HepG2 (cell line): ENCODE measurements around the gene GDF7. TPM values are rescaled to one million over a fixed set of nuclear protein-coding genes. Genes with fewer than 3 reads are reported as not detected.

Experiments
- ARID5B ChIP-seq: IDR thresholded peaks from 2 replicates; pipeline ENCODE4 v1.4.0; 2020; ENCODE audit warnings: mild to moderate bottlenecking, missing genetic modification reagents
- CEBPZ ChIP-seq: IDR thresholded peaks from 2 replicates; pipeline ENCODE4 v1.6.1; 2012; ENCODE audit warnings: low read length, improper control_type of control experiment
- CHD2 ChIP-seq: IDR thresholded peaks from 2 replicates; pipeline ENCODE4 v1.6.1; 2011; ENCODE audit warnings: low read depth, low read length, improper control_type of control experiment
- FIP1L1 ChIP-seq: fragments of 200-400 bp; formaldehyde crosslinking; IDR thresholded peaks from 2 replicates; pipeline ENCODE4 v1.6.1; 2018; ENCODE audit warnings: low read depth, mild to moderate bottlenecking, low read length, moderate library complexity, borderline replicate concordance; ENCODE audit not compliant: insufficient read depth
- JUNB ChIP-seq: sonication (generic); formaldehyde crosslinking; IDR thresholded peaks from 2 replicates; pipeline ENCODE4 v1.8.0; 2022; ENCODE audit warnings: missing genetic modification reagents, mild to moderate bottlenecking, borderline replicate concordance
- MTA3 ChIP-seq: sonication (generic); formaldehyde crosslinking; IDR thresholded peaks from 2 replicates; pipeline ENCODE4 v1.4.0; 2020; ENCODE audit warnings: missing genetic modification reagents
- NR2F2 ChIP-seq: IDR thresholded peaks from 2 replicates; pipeline ENCODE4 v1.6.1; 2012; ENCODE audit warnings: low read depth, inconsistent platforms, borderline replicate concordance
- PAX8 ChIP-seq: sonication (generic); formaldehyde crosslinking; IDR thresholded peaks from 2 replicates; pipeline ENCODE4 v1.8.0; 2022; ENCODE audit warnings: mild to moderate bottlenecking, missing genetic modification reagents, borderline replicate concordance
- TSC22D2 ChIP-seq: sonication (generic); formaldehyde crosslinking; IDR thresholded peaks from 2 replicates; pipeline ENCODE4 v1.5.1; 2020; ENCODE audit warnings: missing genetic modification reagents, mild to moderate bottlenecking, borderline replicate concordance
- UBTF ChIP-seq: sonication (generic); formaldehyde crosslinking; IDR thresholded peaks from 2 replicates; pipeline ENCODE4 v1.4.0; 2020; ENCODE audit warnings: mild to moderate bottlenecking, missing genetic modification reagents
- ZNF18 ChIP-seq: sonication (generic); formaldehyde crosslinking; IDR thresholded peaks from 2 replicates; pipeline ENCODE4 v1.8.0; 2022; ENCODE audit warnings: mild to moderate bottlenecking, missing genetic modification reagents; ENCODE audit not compliant: insufficient replicate concordance
- ZNF331 ChIP-seq: sonication (generic); formaldehyde crosslinking; IDR thresholded peaks from 2 replicates; pipeline ENCODE4 v1.4.0; 2020; ENCODE audit warnings: missing genetic modification reagents
- ZNF337 ChIP-seq: sonication (generic); formaldehyde crosslinking; IDR thresholded peaks from 2 replicates; pipeline ENCODE4 v1.5.1; 2020; ENCODE audit warnings: missing genetic modification reagents, low read depth, mild to moderate bottlenecking, borderline replicate concordance
- ZNF670 ChIP-seq: sonication (generic); formaldehyde crosslinking; IDR thresholded peaks from 2 replicates; pipeline ENCODE4 v1.8.0; 2022; ENCODE audit warnings: mild to moderate bottlenecking, missing genetic modification reagents, borderline replicate concordance
- ZNF792 ChIP-seq: IDR thresholded peaks from 2 replicates; pipeline ENCODE4 v1.6.1; 2016
- polyA plus RNA-seq, 8 experiments: library from polyadenylated mRNA; depleted of rRNA in 3 of 8; stranded (reverse) in 7 of 8; unstranded in 1 of 8; fragments of >200 nt; fragmentation: Illumina TruSeq in 4 of 8; extraction: Trizol in 4 of 8; gene quantifications; 2 replicates each; pipeline versions ENCODE4 v1.2.1 to v1.2.3, GENCODE V29; 2011 to 2016; ENCODE audit warnings: low read depth in 4 of 8, missing spikeins in 1 of 8, mixed read lengths in 1 of 8; ENCODE audit not compliant: insufficient read depth in 1 of 8
- total RNA-seq, 5 experiments: library from RNA; depleted of rRNA; stranded (reverse); fragments of >200 nt; fragmentation: Illumina TruSeq; extraction: Trizol; gene quantifications; 2 replicates each; pipeline ENCODE4 v1.2.3, GENCODE V29; 2016; ENCODE audit warnings: low read depth in 1 of 5

GDF7 gene
- total and polyA plus RNA-seq, 2 of the 13 experiments (the other 11 are each of a cell fraction or from before 2014, with no cell fraction given), result 1.6 to 15.0 TPM

- TF ChIP-seq CEBPZ (no peak), ZNF18 (CRISPR knock-in tag) (no peak), JUNB (CRISPR knock-in tag) (no peak), TSC22D2 (peak; percentile 92; the same call in 1 of the 2 replicates), ZNF792 (CRISPR knock-in tag) (no peak), ZNF331 (CRISPR knock-in tag) (peak; percentile 96), ZNF670 (CRISPR knock-in tag) (no peak), MTA3 (no peak), CHD2 (peak; percentile 64; the same call in 1 of the 2 replicates), PAX8 (CRISPR knock-in tag) (no peak), FIP1L1 (no peak), ZNF337 (CRISPR knock-in tag) (no peak), NR2F2 (no peak; the same call in 1 of the 2 replicates), UBTF (CRISPR knock-in tag) (peak; percentile 55; the same call in 1 of the 2 replicates), ARID5B (CRISPR knock-in tag) (peak; percentile 67)
Measured at GRCh38 chr2:20635675-20636584, 31.0 kb upstream of the GDF7 start (continued).
